GM18867 (cell line): Measurements from ENCODE around the gene SF3B2.

Experiments
- ATAC-seq: cut with Tn5 transposase; IDR thresholded peaks from one replicate; pipeline ENCODE4 v1.9.1; 2021; ENCODE audit warnings: mild to moderate bottlenecking, moderate library complexity; ENCODE audit not compliant: unreplicated experiment

Gene SF3B2

GRCh38 chr11:66048547-66049323 lies 3.4 kb upstream of the SF3B2 start, which contains the start of gene GAL3ST3:
Gene GAL3ST3, minus strand, starts transcription at chr11:66049161. Its CDS starts 3,746 bp downstream, at chr11:66045415.
- no peak for ATAC-seq

- no peak for ATAC-seq
Observed at GRCh38 chr11:66050581-66051231, 1.5 kb upstream of the SF3B2 start.

GRCh38 chr11:66051371-66051765 lies 796 bp upstream of the SF3B2 start:
- no peak for ATAC-seq

- no peak for ATAC-seq
Observed at GRCh38 chr11:66052664-66052982, 459 bp downstream of the SF3B2 start.

- no peak for ATAC-seq
Observed at GRCh38 chr11:66055021-66055420, 2.9 kb downstream of the SF3B2 start.

- no peak for ATAC-seq
Observed at GRCh38 chr11:66056501-66056900, 4.3 kb downstream of the SF3B2 start.

GRCh38 chr11:66059966-66060680 lies 8.0 kb downstream of the SF3B2 start:
- no peak for ATAC-seq

GRCh38 chr11:66061268-66061667 lies 9.1 kb downstream of the SF3B2 start:
- ATAC-seq = no peak

- ATAC-seq = no peak
Observed at GRCh38 chr11:66062408-66062807, 10.2 kb downstream of the SF3B2 start.

- no peak for ATAC-seq
Observed at GRCh38 chr11:66063900-66064299, 11.7 kb downstream of the SF3B2 start.

GRCh38 chr11:66064571-66064970 lies 12.4 kb downstream of the SF3B2 start:
- no peak for ATAC-seq

GRCh38 chr11:66066751-66067150 lies 14.6 kb downstream of the SF3B2 start:
- no peak for ATAC-seq

- ATAC-seq = no peak
Observed at GRCh38 chr11:66067640-66068039, 15.5 kb downstream of the SF3B2 start.

- no peak for ATAC-seq
Observed at GRCh38 chr11:66068154-66068821, 16.1 kb downstream of the SF3B2 start.

GRCh38 chr11:66068923-66069714 lies 17.0 kb downstream of the SF3B2 start:
- ATAC-seq = peak; percentile 11

- peak; percentile 60 for ATAC-seq
Observed at GRCh38 chr11:66069715-66070603, 17.8 kb downstream of the SF3B2 start, which contains the start of gene PACS1. Gene PACS1, plus strand, starts transcription at chr11:66070272. Its CDS starts 215 bp downstream, at chr11:66070487.

- peak; percentile 10 for ATAC-seq
Observed at GRCh38 chr11:66070604-66071380, 18.6 kb downstream of the SF3B2 start.

GRCh38 chr11:66071381-66071801 lies 19.2 kb downstream of the SF3B2 start:
- ATAC-seq = no peak

GRCh38 chr11:66072081-66072480 lies 19.9 kb downstream of the SF3B2 start:
- no peak for ATAC-seq
